AG09319 (cell line): Measurements from ENCODE around the gene CFAP20.
"Not testable (repeated sequence)": the region's sequence is repeated elsewhere in the genome, so short reads cannot be mapped to it uniquely, and the experiment has no call there.

Source experiments
- DNase-seq: peaks from one replicate; pipeline ENCODE4 v3.0.0-alpha.2; 2010; ENCODE audit warnings: low read depth; ENCODE audit errors: extremely low read depth
- TF ChIP-seq, protein P1 (sequence below): IDR thresholded peaks from 2 replicates; pipeline ENCODE4 v1.5.1; 2011; ENCODE audit warnings: low read depth, mild to moderate bottlenecking, inconsistent platforms, low read length, moderate library complexity

CFAP20 gene

DNA sequence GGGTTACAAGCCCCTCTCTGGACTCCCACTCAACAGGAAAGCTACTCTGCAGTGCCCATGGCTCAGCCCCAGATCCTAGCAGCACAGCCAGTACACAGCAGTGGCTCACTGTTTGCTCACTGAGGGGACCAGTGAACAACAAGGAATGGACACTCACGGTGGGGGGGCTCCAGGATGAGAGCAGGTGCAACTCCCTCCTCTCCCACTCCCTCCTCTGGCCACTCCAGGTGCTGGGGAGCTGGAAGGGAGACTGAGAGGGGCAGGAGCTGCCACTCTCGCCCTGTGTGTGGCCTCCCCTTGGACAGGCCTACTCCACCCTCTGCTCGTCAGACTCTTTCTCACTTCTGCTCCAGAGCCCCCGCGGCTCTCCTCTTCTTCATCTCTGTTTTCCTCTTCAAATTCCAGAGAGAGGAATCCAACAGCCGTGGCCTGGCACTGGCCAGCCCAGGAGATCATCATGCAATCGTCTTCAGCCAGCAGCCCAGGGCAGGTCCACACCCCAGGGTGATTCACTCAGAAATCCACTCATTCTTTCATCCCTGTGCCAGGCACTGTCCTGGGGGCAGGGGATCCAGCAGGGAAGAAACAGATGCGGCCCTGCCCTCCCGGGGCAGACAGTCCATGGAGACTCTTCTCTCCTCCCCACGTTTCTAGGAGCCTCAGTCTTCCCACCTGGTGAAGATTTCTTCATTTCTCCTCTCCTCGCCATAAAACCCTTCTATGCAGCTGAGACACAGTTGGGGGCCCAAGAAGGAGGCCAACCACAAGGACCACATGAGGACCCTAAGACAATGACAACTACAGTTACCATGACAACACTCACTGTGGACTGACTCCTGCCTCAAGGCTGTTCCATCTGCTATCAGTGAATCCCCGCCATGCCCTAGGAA lies 30.7 kb downstream of the CFAP20 start:
- no peak for DNase-seq
- TF ChIP-seq, protein P1, sequence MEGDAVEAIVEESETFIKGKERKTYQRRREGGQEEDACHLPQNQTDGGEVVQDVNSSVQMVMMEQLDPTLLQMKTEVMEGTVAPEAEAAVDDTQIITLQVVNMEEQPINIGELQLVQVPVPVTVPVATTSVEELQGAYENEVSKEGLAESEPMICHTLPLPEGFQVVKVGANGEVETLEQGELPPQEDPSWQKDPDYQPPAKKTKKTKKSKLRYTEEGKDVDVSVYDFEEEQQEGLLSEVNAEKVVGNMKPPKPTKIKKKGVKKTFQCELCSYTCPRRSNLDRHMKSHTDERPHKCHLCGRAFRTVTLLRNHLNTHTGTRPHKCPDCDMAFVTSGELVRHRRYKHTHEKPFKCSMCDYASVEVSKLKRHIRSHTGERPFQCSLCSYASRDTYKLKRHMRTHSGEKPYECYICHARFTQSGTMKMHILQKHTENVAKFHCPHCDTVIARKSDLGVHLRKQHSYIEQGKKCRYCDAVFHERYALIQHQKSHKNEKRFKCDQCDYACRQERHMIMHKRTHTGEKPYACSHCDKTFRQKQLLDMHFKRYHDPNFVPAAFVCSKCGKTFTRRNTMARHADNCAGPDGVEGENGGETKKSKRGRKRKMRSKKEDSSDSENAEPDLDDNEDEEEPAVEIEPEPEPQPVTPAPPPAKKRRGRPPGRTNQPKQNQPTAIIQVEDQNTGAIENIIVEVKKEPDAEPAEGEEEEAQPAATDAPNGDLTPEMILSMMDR = no peak

DNA sequence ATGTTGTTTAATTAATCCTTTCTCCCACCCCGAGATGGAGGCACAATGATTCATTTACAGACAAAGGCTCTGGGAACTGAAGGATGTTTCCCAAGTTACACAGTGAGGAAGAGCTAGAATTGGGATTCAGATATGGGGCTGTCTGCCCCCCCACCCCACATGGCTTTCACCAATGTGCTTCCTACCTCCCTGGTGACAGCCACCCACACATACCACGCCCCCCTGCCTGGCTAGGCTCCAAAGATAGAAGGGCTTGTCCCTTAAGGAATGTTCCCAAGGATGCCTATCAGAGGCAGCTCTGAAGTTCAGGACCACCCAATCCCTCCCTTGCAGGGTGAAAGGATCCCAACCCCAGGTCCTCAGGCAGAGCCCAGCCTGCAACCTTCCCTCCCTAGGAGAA lies 32.9 kb downstream of the CFAP20 start:
- DNase-seq = no peak
- TF ChIP-seq, protein P1 = no peak

DNA sequence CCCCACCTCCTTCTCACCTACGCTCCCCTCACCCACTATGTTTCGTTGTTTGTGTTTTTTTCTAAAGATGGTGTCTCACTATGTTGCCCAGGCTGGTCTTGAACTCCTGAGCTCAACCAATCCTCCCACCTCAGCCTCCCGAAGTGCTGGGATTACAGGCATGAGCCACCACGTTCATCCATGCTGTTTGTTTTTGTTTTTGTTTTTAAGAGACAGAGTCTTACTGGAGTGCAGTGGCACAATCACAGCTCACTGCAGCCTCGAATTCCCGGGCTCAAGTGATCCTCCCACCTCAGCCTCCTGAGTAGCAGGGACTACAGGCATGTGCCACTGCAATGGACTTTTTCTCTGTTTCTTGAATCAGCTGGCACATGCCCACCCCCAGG lies 33.6 kb downstream of the CFAP20 start:
- DNase-seq = not testable (repeated sequence)

DNA sequence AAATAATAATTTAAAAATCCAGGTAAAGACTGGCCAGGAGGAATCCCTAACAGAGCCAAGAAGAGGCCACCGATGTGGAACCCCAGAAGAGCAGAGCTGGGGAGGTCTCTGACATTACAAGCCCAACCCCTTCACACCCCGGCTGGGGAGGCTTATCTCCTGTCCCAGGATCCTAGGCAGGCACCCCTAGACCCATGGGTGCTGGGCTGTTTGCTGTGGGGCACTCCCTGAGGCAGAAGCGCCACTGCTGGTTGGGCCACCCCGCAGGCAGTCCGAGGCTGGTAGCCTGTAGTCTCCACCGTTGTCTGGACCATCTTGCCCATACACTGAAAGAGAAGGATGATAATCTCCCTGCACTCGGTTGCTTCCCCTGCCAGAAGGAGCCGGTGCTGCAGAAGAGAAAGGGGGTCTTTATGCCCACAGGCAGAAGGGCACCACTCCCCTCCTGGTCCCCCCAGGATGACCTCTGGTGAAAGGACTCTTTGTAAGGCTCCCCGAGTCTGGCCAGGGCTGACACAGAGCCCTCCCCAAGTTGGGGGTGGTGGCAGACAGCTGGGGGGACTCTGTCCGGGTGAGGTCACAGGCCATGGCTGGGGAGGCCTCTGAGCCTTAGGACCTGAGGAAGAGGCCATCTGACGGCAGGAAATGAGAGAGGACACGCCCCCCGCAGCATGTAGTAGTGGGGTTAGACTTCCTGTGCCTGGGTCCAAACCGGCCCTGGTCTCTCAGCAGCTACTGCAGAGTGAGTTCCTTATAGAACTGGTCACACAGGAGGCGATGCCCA lies 34.2 kb downstream of the CFAP20 start:
- DNase-seq = no peak
- TF ChIP-seq, protein P1 = no peak

DNA sequence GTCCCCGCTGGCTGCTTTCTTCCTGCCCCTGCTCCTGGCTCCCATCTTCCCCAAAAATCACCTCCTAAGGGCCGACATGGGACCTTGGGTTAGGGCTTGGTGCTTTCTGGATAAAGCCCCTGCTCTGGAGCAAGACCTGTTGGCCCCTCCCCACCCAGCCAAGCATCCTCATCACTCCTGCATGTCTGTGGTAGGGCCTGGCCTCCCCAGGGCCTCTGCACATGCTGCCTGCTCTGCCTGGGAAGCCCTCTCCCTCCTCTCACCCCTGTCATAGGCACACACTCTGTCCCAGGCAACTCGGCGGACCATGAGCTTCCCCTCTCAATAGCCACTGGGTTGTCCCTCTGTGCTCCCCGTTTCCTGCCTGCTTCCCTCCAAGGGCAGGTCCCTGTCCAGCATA lies 35.2 kb downstream of the CFAP20 start:
- DNase-seq = no peak
- TF ChIP-seq, protein P1 = no peak

DNA sequence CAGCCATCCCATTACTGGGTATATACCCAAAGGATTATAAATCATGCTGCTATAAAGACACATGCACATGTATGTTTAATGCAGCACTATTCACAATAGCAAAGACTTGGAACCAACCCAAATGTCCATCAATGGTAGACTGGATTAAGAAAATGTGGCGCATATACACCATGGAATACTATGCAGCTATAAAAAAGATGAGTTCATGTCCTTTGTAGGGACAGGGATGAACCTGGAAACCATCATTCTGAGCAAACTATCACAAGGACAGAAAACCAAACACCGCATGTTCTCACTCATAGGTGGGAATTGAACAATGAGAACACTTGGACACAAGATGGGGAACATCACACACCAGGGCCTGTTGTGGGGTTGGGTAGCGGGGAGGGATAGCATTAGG lies 38.8 kb downstream of the CFAP20 start:
- DNase-seq = not testable (repeated sequence)

DNA sequence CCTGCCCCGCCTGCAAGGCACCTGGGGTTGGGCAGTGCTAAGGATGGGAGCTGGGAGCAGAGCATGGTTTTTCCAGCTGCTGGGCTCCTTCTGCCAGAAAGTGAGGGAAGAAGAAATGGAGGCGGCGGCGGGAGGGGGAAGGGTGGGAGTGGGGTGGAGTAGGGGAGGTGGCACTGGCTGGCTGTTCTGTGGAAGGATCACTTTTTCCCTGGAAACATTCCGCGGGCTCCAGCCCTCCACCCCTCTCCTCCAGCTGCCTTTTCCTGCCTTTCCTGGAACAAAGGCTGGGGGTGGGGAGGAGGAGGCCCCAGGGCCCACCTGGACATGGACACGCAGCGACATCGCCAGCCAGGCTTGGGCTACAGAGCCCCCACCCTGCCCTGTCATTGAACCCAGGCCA lies 41.1 kb downstream of the CFAP20 start:
- TF ChIP-seq, protein P1 = no peak
- DNase-seq = no peak

DNA sequence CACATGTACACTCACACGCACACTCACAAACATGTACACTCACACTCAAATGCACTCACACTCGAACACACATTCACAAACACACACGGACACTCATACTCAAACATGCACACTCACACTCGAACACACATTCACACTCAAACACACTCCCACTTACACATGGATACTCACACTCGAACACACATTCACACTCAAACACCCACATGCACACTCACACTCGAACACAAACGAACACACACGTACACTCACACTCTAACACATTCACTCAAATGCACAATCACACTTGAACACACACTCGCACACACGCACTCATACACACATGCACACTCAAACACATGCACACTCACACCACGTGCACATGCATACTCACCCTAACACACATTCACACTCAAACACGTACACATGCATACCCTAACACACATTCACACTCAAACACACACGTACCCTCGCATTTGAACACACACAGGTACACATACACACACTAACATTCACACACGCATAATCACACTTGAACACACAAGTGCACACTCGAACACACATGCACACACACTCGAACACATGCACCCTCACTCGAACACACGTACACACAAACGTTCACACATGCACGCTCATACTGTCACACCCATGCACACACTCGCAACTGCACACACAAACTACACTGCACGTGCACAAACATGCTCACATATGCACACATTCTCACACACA lies 41.8 kb downstream of the CFAP20 start:
- TF ChIP-seq, protein P1 = no peak
- DNase-seq = no peak
